HG02938 (cell line): Measurements from ENCODE around the gene RPS18.
"Not testable (repeated sequence)": the region's sequence is repeated elsewhere in the genome, so short reads cannot be mapped to it uniquely, and the experiment has no call there.

Source experiments
- ATAC-seq: cut with Tn5 transposase; IDR thresholded peaks from one replicate; pipeline ENCODE4 v1.9.1; 2021; ENCODE audit warnings: mild to moderate bottlenecking, moderate library complexity; ENCODE audit not compliant: unreplicated experiment

Gene RPS18

GRCh38 chr6:33271468-33272274 lies at the start of gene RPS18, which contains the start of gene VPS52:
TSS of gene RPS18 (plus strand) at chr6:33272075. CDS start at chr6:33272120, 45 bp downstream.
TSS of gene VPS52 (minus strand) at chr6:33271876. CDS start at chr6:33271675, 201 bp downstream.
- ATAC-seq = peak; percentile 73

- not testable (repeated sequence) for ATAC-seq
Measured at GRCh38 chr6:33226503-33227120, 45.3 kb upstream of the RPS18 start.

GRCh38 chr6:33235221-33235634 lies 36.6 kb upstream of the RPS18 start:
- no peak for ATAC-seq

- ATAC-seq = no peak
Measured at GRCh38 chr6:33236328-33236727, 35.5 kb upstream of the RPS18 start.

GRCh38 chr6:33236852-33237251 lies 35.0 kb upstream of the RPS18 start:
- no peak for ATAC-seq

GRCh38 chr6:33237741-33238140 lies 34.1 kb upstream of the RPS18 start:
- no peak for ATAC-seq

- no peak for ATAC-seq
Measured at GRCh38 chr6:33241968-33242367, 29.9 kb upstream of the RPS18 start.

GRCh38 chr6:33243476-33243875 lies 28.4 kb upstream of the RPS18 start:
- ATAC-seq = no peak

- ATAC-seq = peak; percentile 38
Measured at GRCh38 chr6:33247977-33248642, 23.8 kb upstream of the RPS18 start.

- ATAC-seq = peak; percentile 1
Measured at GRCh38 chr6:33248643-33248931, 23.3 kb upstream of the RPS18 start.

- ATAC-seq = peak; percentile 92
Measured at GRCh38 chr6:33248932-33249731, 22.7 kb upstream of the RPS18 start.

GRCh38 chr6:33249732-33250630 lies 21.9 kb upstream of the RPS18 start:
- no peak for ATAC-seq

- ATAC-seq = no peak
Measured at GRCh38 chr6:33250731-33251130, 21.1 kb upstream of the RPS18 start.

GRCh38 chr6:33251395-33252012 lies 20.4 kb upstream of the RPS18 start:
- no peak for ATAC-seq

- no peak for ATAC-seq
Measured at GRCh38 chr6:33252759-33253158, 19.1 kb upstream of the RPS18 start.

GRCh38 chr6:33254591-33254990 lies 17.3 kb upstream of the RPS18 start:
- no peak for ATAC-seq

- no peak for ATAC-seq
Measured at GRCh38 chr6:33259032-33259431, 12.8 kb upstream of the RPS18 start.

- not testable (repeated sequence) for ATAC-seq
Measured at GRCh38 chr6:33262490-33262889, 9.4 kb upstream of the RPS18 start.

GRCh38 chr6:33264015-33264414 lies 7.9 kb upstream of the RPS18 start:
- ATAC-seq = no peak

GRCh38 chr6:33271117-33271467 lies 783 bp upstream of the RPS18 start:
- ATAC-seq = no peak
